H1 (cell line): ENCODE data around the gene DAB2IP. TPM values are rescaled to one million over a fixed set of nuclear protein-coding genes. Genes with fewer than 3 reads are reported as not detected.

Experiments
- CTCF ChIA-PET: fragments of 300-600 bp; sonication (Branson Sonifier 250); formaldehyde crosslinking; loops from one replicate; lab custom pipeline; 2021; ENCODE audit not compliant: partially characterized antibody; lab: Charles Lee
- POLR2A ChIA-PET: fragments of 300-600 bp; sonication (Branson Sonifier 250); formaldehyde crosslinking; loops from one replicate; lab custom pipeline; 2021; ENCODE audit warnings: inconsistent platforms; ENCODE audit not compliant: partially characterized antibody; lab: Charles Lee
- DNase-seq, 2 experiments: peaks; one replicate each; pipeline versions ENCODE4 v3.0.0 to v3.0.0-alpha.2; 2010 to 2022; ENCODE audit warnings: low spot score in 2 of 2, low read depth in 1 of 2, mixed read lengths in 1 of 2
- FAIRE-seq: peaks from 2 replicates; lab custom pipeline; 2011; peaks lifted over from hg19 to GRCh38; lab: Jason Lieb, UNC
- H2AFZ ChIP-seq: 2 replicates; pipeline ENCODE4 v1.8.1; 2012; ENCODE audit warnings: low read length, inconsistent platforms
- H2AK5ac ChIP-seq: 2 replicates; pipeline ENCODE4 v1.6.1; 2013; ENCODE audit warnings: low read depth, low read length
- H2BK120ac ChIP-seq: replicated peaks from 2 replicates; pipeline ENCODE3; 2013; ENCODE audit warnings: low read depth, low read length, inconsistent platforms
- H2BK12ac ChIP-seq: 2 replicates; pipeline ENCODE4 v1.6.1; 2013; ENCODE audit warnings: low read depth, low read length
- H2BK15ac ChIP-seq: 2 replicates; pipeline ENCODE4 v1.6.1; 2013; ENCODE audit warnings: low read length
- H2BK20ac ChIP-seq: 2 replicates; pipeline ENCODE4 v1.6.1; 2013; ENCODE audit warnings: low read length
- H2BK5ac ChIP-seq: 2 replicates; pipeline ENCODE4 v1.6.1; 2013; ENCODE audit warnings: low read depth, low read length
- H3K14ac ChIP-seq: 2 replicates; pipeline ENCODE4 v1.6.1; 2013; ENCODE audit warnings: inconsistent platforms; ENCODE audit not compliant: insufficient read length
- H3K18ac ChIP-seq: 2 replicates; pipeline ENCODE4 v1.6.1; 2013; ENCODE audit warnings: low read length; ENCODE audit errors: extremely low read depth
- H3K23ac ChIP-seq: 2 replicates; pipeline ENCODE4 v1.6.1; 2013; ENCODE audit warnings: inconsistent platforms; ENCODE audit not compliant: insufficient read length
- H3K23me2 ChIP-seq: 2 replicates; pipeline ENCODE4 v1.6.1; 2013; ENCODE audit warnings: low read depth, low read length
- H3K27ac ChIP-seq: 2 replicates; pipeline ENCODE4 v1.6.1; 2011; ENCODE audit warnings: low read depth, low read length, inconsistent platforms
- H3K27me3 ChIP-seq, 4 experiments: replicated peaks in 1 of 4; 1 replicate in 1 of 4; 2 replicates in 3 of 4; pipeline versions ENCODE4 v1.6.1 to v1.8.1; 2011 to 2013; ENCODE audit warnings: low read length in 3 of 4, mild to moderate bottlenecking in 3 of 4, inconsistent platforms in 2 of 4, mixed read lengths in 2 of 4, moderate library complexity in 1 of 4; ENCODE audit not compliant: control insufficient read depth in 3 of 4, insufficient read depth in 3 of 4; ENCODE audit errors: extremely low read depth in 1 of 4
- H3K36me3 ChIP-seq, 4 experiments: 2 replicates each; pipeline versions ENCODE4 v1.6.1 to v1.8.1; 2011 to 2013; ENCODE audit warnings: mild to moderate bottlenecking in 4 of 4, low read length in 3 of 4, moderate library complexity in 2 of 4, control low read depth in 1 of 4, inconsistent platforms in 1 of 4; ENCODE audit not compliant: insufficient read depth in 4 of 4, control insufficient read depth in 2 of 4
- H3K4ac ChIP-seq: replicated peaks from 2 replicates; pipeline ENCODE3; 2013; ENCODE audit warnings: low read length, low read depth, mixed read lengths, inconsistent platforms; ENCODE audit not compliant: insufficient read length
- H3K4me1 ChIP-seq, 4 experiments: replicated peaks in 1 of 4; 1 replicate in 1 of 4; 2 replicates in 3 of 4; pipeline versions ENCODE4 v1.6.1 to v1.8.1; 2011 to 2013; ENCODE audit warnings: low read length in 3 of 4, inconsistent platforms in 2 of 4, mixed read lengths in 1 of 4; ENCODE audit not compliant: insufficient read depth in 4 of 4, control insufficient read depth in 3 of 4
- H3K4me2 ChIP-seq, 2 experiments: 2 replicates each; pipeline versions ENCODE4 v1.6.1 to v1.8.1; 2011 to 2013; ENCODE audit warnings: low read depth in 2 of 2, low read length in 2 of 2, control low read depth in 1 of 2, inconsistent platforms in 1 of 2, mild to moderate bottlenecking in 1 of 2; ENCODE audit not compliant: insufficient read depth in 1 of 2
- H3K4me3 ChIP-seq, 4 experiments: fragments of 200-600, 300-600 bp in 1 of 4; sonication (generic), shearing (Covaris generic), sonication (Bioruptor Twin) in 1 of 4; 2 replicates each; pipeline versions ENCODE4 v1.5.1 to v1.8.1; 2011 to 2016; ENCODE audit warnings: low read length in 4 of 4, low read depth in 3 of 4, control low read depth in 2 of 4, inconsistent platforms in 2 of 4, mild to moderate bottlenecking in 2 of 4, mixed read lengths in 1 of 4, moderate library complexity in 1 of 4; ENCODE audit not compliant: insufficient read depth in 2 of 4; ENCODE audit errors: extremely low read depth in 1 of 4
- H3K56ac ChIP-seq: replicated peaks from 2 replicates; pipeline ENCODE3; 2013; ENCODE audit warnings: low read depth, mild to moderate bottlenecking, mixed read lengths, low read length, inconsistent platforms; ENCODE audit not compliant: insufficient read length
- H3K79me1 ChIP-seq: 2 replicates; pipeline ENCODE4 v1.6.1; 2013; ENCODE audit warnings: low read depth, low read length, control low read depth
- H3K79me2 ChIP-seq, 2 experiments: 2 replicates each; pipeline versions ENCODE4 v1.6.1 to v1.8.1; 2012 to 2013; ENCODE audit warnings: low read length in 2 of 2, mild to moderate bottlenecking in 2 of 2, inconsistent platforms in 1 of 2; ENCODE audit not compliant: insufficient read depth in 2 of 2, control insufficient read depth in 1 of 2
- H3K9ac ChIP-seq, 4 experiments: replicated peaks in 1 of 4; 1 replicate in 1 of 4; 2 replicates in 3 of 4; pipeline versions ENCODE4 v1.6.1 to v1.8.1; 2011 to 2013; ENCODE audit warnings: low read depth in 3 of 4, low read length in 3 of 4, control low read depth in 2 of 4, mild to moderate bottlenecking in 2 of 4, moderate library complexity in 2 of 4, inconsistent platforms in 1 of 4; ENCODE audit errors: extremely low read depth in 1 of 4
- H3K9me3 ChIP-seq, 2 experiments: 2 replicates each; pipeline versions ENCODE4 v1.6.1 to v1.8.1; 2012 to 2013; ENCODE audit warnings: mild to moderate bottlenecking in 2 of 2, moderate library complexity in 2 of 2, control low read depth in 1 of 2, inconsistent platforms in 1 of 2, low read depth in 1 of 2, low read length in 1 of 2, mixed read lengths in 1 of 2; ENCODE audit not compliant: insufficient read depth in 2 of 2
- H4K20me1 ChIP-seq, 2 experiments: replicated peaks in 1 of 2; 2 replicates each; pipeline versions ENCODE3 to v1.8.1; 2011 to 2013; ENCODE audit warnings: inconsistent platforms in 2 of 2, low read length in 2 of 2, mild to moderate bottlenecking in 1 of 2; ENCODE audit not compliant: insufficient read depth in 2 of 2, control insufficient read depth in 1 of 2
- H4K5ac ChIP-seq: 2 replicates; pipeline ENCODE4 v1.6.1; 2013; ENCODE audit warnings: low read length, low read depth, mixed read lengths, inconsistent platforms; ENCODE audit not compliant: insufficient read length
- H4K8ac ChIP-seq: 2 replicates; pipeline ENCODE4 v1.8.0; 2013; ENCODE audit warnings: mild to moderate bottlenecking, moderate library complexity, low read length, inconsistent platforms; ENCODE audit not compliant: insufficient read depth; ENCODE audit errors: extremely low read depth
- H4K91ac ChIP-seq: replicated peaks from 2 replicates; pipeline ENCODE3; 2013; ENCODE audit warnings: low read length, mixed read lengths, inconsistent platforms; ENCODE audit not compliant: insufficient read length
- BACH1 ChIP-seq: IDR thresholded peaks from 2 replicates; pipeline ENCODE4 v1.6.1; 2012; ENCODE audit warnings: low read length, improper control_type of control experiment
- BRCA1 ChIP-seq: IDR thresholded peaks from 2 replicates; pipeline ENCODE4 v1.6.1; 2012; ENCODE audit warnings: low read depth, low read length, improper control_type of control experiment
- FOSL1 ChIP-seq: IDR thresholded peaks from 2 replicates; pipeline ENCODE4 v1.6.1; 2011; ENCODE audit warnings: mild to moderate bottlenecking, low read depth, low read length, moderate library complexity; ENCODE audit not compliant: insufficient read depth
- GABPA ChIP-seq: IDR thresholded peaks from 2 replicates; pipeline ENCODE4 v1.6.1; 2011; ENCODE audit warnings: mild to moderate bottlenecking, low read length, moderate library complexity, borderline replicate concordance; ENCODE audit not compliant: insufficient read depth
- JUN ChIP-seq: IDR thresholded peaks from 2 replicates; pipeline ENCODE4 v1.6.1; 2011; ENCODE audit warnings: low read depth, mild to moderate bottlenecking, improper control_type of control experiment, low read length
- JUND ChIP-seq: IDR thresholded peaks from 2 replicates; pipeline ENCODE4 v1.6.1; 2011; ENCODE audit warnings: mild to moderate bottlenecking, improper control_type of control experiment, low read length
- KDM5A ChIP-seq: fragments of 200-600 bp; IDR thresholded peaks from 2 replicates; pipeline ENCODE4 v1.7.1; 2012; ENCODE audit warnings: mild to moderate bottlenecking, low read length, inconsistent platforms, mixed read lengths
- POLR2A ChIP-seq, 2 experiments: IDR thresholded peaks; 1 replicate in 1 of 2; 2 replicates in 1 of 2; pipeline ENCODE4 v1.6.1; 2011; ENCODE audit warnings: low read depth in 2 of 2, low read length in 2 of 2, mild to moderate bottlenecking in 2 of 2; ENCODE audit errors: control extremely low read depth in 1 of 2
- RAD21 ChIP-seq, 2 experiments: IDR thresholded peaks in 1 of 2; conservative IDR thresholded peaks in 1 of 2; 2 replicates each; pipeline ENCODE4 v1.6.1; 2011; ENCODE audit warnings: low read depth in 2 of 2, low read length in 2 of 2, improper control_type of control experiment in 1 of 2, inconsistent platforms in 1 of 2, mild to moderate bottlenecking in 1 of 2, moderate library complexity in 1 of 2
- SP4 ChIP-seq: IDR thresholded peaks from 2 replicates; pipeline ENCODE4 v1.6.1; 2012; ENCODE audit warnings: low read length, inconsistent platforms
- TAF1 ChIP-seq: IDR thresholded peaks from 2 replicates; pipeline ENCODE4 v1.6.1; 2011; ENCODE audit warnings: mild to moderate bottlenecking, low read depth, low read length
- TAF7 ChIP-seq: optimal IDR thresholded peaks from 2 replicates; pipeline ENCODE3; 2011; ENCODE audit warnings: low read depth, mild to moderate bottlenecking, inconsistent platforms, low read length, moderate library complexity, borderline replicate concordance
- WGBS, 2 experiments: shearing (Covaris generic) in 1 of 2; methylation state at CpG; one replicate each; pipeline versions ENCODE4 v1.1.6 to v1.1.7; 2013 to 2015; ENCODE audit warnings: low lambda C conversion rate in 2 of 2, mixed read lengths in 2 of 2, inconsistent platforms in 1 of 2, low coverage in 1 of 2, missing lambda C conversion rate in 1 of 2; ENCODE audit not compliant: insufficient replicate concordance in 2 of 2, insufficient coverage in 1 of 2, insufficient read length in 1 of 2; ENCODE audit errors: extremely low coverage in 1 of 2, missing lambda C conversion rate in 1 of 2; 5-methylcytosine and 5-hydroxymethylcytosine counted together
- polyA plus RNA-seq, 7 experiments: library from polyadenylated mRNA; depleted of rRNA in 3 of 7; stranded (reverse) in 5 of 7; unstranded in 2 of 7; fragments of >200 nt in 5 of 7; fragments of 200-250 nt in 2 of 7; gene quantifications; 1 replicate in 5 of 7; 2 replicates in 1 of 7; 4 replicates in 1 of 7; pipeline versions ENCODE4 v1.2.1 to v1.2.3, GENCODE V29; 2011 to 2013; ENCODE audit warnings: missing spikeins in 2 of 7, mixed read lengths in 2 of 7
- total RNA-seq: library from RNA; stranded (reverse); fragmentation: NEBNext Ultra II Directional; extraction: Animal tissue kit (Norgen Biotek cat#: 25700); gene quantifications from 2 replicates; pipeline ENCODE4 v1.2.1, GENCODE V29; 2021
- TF ChIP-seq, protein P1 (sequence below): IDR thresholded peaks from 2 replicates; pipeline ENCODE4 v1.6.1; 2012; ENCODE audit warnings: inconsistent platforms

Gene DAB2IP
- total and polyA plus RNA-seq, 2 of the 8 experiments (the other 6 are each of a cell fraction or from before 2014, with no cell fraction given), result 19.7 to 39.5 TPM

DNA sequence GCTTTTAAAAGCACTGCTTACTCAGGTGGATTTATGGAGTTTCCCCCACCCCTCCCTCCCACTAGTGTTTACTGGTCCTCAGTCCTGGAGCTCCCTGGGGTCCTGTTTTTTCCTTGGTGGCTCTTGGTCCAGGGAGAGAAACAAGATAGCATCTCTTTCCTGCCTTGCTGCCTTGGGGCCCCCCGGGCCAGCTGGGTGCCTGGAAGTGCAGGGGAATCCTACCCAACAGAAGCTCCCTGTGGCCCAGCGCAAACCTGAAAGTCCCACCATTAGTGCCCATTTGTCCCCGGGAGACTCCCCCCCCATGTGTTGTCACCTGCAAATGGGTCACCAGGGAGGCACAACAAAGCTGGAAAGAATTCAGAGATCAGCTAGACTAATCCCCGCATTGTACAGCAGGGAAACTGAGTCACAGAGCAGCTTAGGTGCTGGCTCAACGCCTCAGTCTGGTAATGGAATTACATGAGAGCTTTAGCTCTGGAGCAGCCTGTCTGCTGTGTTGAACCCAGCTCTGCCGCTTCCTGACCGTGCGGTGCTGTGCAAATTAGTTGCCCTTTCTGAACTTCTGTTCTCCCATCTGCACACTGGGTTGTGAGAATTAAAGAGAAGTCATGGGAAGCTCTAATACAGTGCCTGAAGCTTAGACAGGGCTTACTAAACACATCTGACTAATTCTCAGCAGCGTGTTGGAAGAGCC is 38.2 kb downstream of the DAB2IP start:
- Histone ChIP-seq H3K4me1 (peaks cover 2 to 8% (median 5%) of the 10 kb centered on the region in 4 experiments), H4K91ac (no peak overlapping the region), H3K27me3 (no peaks in the 10 kb centered on the region; a peak in 1 of 7 replicates), H2BK12ac (no peak overlapping the region), H3K23me2 (no peaks in the 10 kb centered on the region), H2BK20ac (no peak overlapping the region), H3K4me2 (no peak overlapping the region), H3K9me3 (no peaks in the 10 kb centered on the region), H3K9ac (no peak overlapping the region), H2BK5ac (no peak overlapping the region), H3K36me3 (no peaks in the 10 kb centered on the region; a peak in 1 of 8 replicates), H2BK120ac (no peak overlapping the region), H3K79me1 (peaks cover 9% of the 10 kb centered on the region), H4K8ac (no peak overlapping the region), H3K27ac (no peak overlapping the region), H2BK15ac (no peak overlapping the region), H3K23ac (no peak overlapping the region), H3K79me2 (no peaks in the 10 kb centered on the region; a peak in 1 of 4 replicates), H3K18ac (no peak overlapping the region), H4K5ac (no peak overlapping the region), H3K4me3 (no peak overlapping the region), H2AFZ (no peak overlapping the region), H2AK5ac (no peak overlapping the region), H3K4ac (no peak overlapping the region), H3K14ac (no peak overlapping the region), H3K56ac (no peak overlapping the region), H4K20me1 (peaks cover 18 to 45% of the 10 kb centered on the region in 2 experiments)
- POLR2A ChIA-PET, result interaction anchor here (0.6 kb wide), 1 partner anchor 184 kb away, joined by 3 read pairs; no protein-coding TSS in a partner anchor
- DNase-seq, result no peak
- CTCF ChIA-PET, result interaction anchor here (0.6 to 34.8 kb wide), 17 partner anchors 8 to 1809 kb away, joined by 3 to 670 read pairs (median 4); no protein-coding TSS in a partner anchor
- FAIRE-seq, result no peak
- 89% methylated on average over 9 of the region's 9 CpGs; no CpG with 5 or more reads in 1 of the 2 experiments for WGBS, 2 experiments
- TF ChIP-seq RAD21 (IDR thresholded peaks at IDR 0.05 in 1 of 2, conservative IDR thresholded peaks at IDR 0.05 in 1 of 2; ENCODE audit: low read depth in 2 of 2, low read length in 2 of 2) (no peak), SP4 (no peak), BRCA1 (no peak), FOSL1 (no peak), JUND (no peak), JUN (no peak), GABPA (no peak), TAF7 (no peak), BACH1 (no peak), KDM5A (no peak), TAF1 (no peak), POLR2A (IDR thresholded peaks at IDR 0.05; ENCODE audit: control extremely low read depth in 1 of 2, low read depth in 2 of 2, low read length in 2 of 2) (no peak)
- TF ChIP-seq, protein P1, sequence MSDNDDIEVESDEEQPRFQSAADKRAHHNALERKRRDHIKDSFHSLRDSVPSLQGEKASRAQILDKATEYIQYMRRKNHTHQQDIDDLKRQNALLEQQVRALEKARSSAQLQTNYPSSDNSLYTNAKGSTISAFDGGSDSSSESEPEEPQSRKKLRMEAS, result no peak
